Spleen (tissue), 11 donors: Measurements from ENCODE around the gene MN1. TPM values are rescaled to one million over a fixed set of nuclear protein-coding genes. Genes with fewer than 3 reads are reported as not detected.

Experiments
- DNase-seq: peaks from one replicate; pipeline ENCODE4 v3.0.0-alpha.2; 2020
- H3K27ac ChIP-seq, 8 donors: fragments of 200-600 bp; sonication (generic) in 7 of 8; 1 replicate in 4 of 8; 2 replicates in 4 of 8; pipeline versions ENCODE4 v1.5.0 to v1.8.0; 2016 to 2021; ENCODE audit warnings: inconsistent platforms in 4 of 8, mild to moderate bottlenecking in 4 of 8, moderate library complexity in 1 of 8
- H3K27me3 ChIP-seq, 7 donors: fragments of 200-600 bp; sonication (generic) in 6 of 7; replicated peaks in 1 of 7; 1 replicate in 4 of 7; 2 replicates in 3 of 7; pipeline versions ENCODE4 v1.5.0 to v1.8.0; 2016 to 2021; ENCODE audit warnings: inconsistent platforms in 3 of 7, mild to moderate bottlenecking in 1 of 7
- H3K36me3 ChIP-seq, 6 donors: fragments of 200-600 bp; sonication (generic) in 5 of 6; 1 replicate in 4 of 6; 2 replicates in 2 of 6; pipeline versions ENCODE4 v1.5.0 to v1.8.0; 2016 to 2021; ENCODE audit warnings: inconsistent platforms in 2 of 6
- H3K4me1 ChIP-seq, 6 donors: fragments of 200-600 bp; sonication (generic) in 5 of 6; 1 replicate in 3 of 6; 2 replicates in 3 of 6; pipeline versions ENCODE4 v1.5.0 to v1.8.0; 2016 to 2021; ENCODE audit warnings: inconsistent platforms in 3 of 6
- H3K4me3 ChIP-seq, 8 donors: fragments of 200-600 bp; sonication (generic) in 7 of 8; 1 replicate in 4 of 8; 2 replicates in 4 of 8; pipeline versions ENCODE4 v1.5.0 to v1.8.0; 2016 to 2021; ENCODE audit warnings: inconsistent platforms in 4 of 8, mild to moderate bottlenecking in 4 of 8, moderate library complexity in 2 of 8
- H3K9me3 ChIP-seq, 8 donors: fragments of 200-600 bp; sonication (generic) in 7 of 8; 1 replicate in 4 of 8; 2 replicates in 4 of 8; pipeline versions ENCODE4 v1.5.0 to v1.8.0; 2016 to 2021; ENCODE audit warnings: inconsistent platforms in 4 of 8
- POLR2A ChIP-seq, 3 donors: fragments of 450-650 bp; IDR thresholded peaks; one replicate each; pipeline ENCODE4 v1.5.1; 2017; ENCODE audit warnings: antibody characterized with exemption in 3 of 3, mild to moderate bottlenecking in 1 of 3
- POLR2AphosphoS5 ChIP-seq, 3 donors: sonication (generic); formaldehyde crosslinking; IDR thresholded peaks; one replicate each; pipeline ENCODE4 v1.5.1; 2017; ENCODE audit warnings: antibody characterized with exemption in 3 of 3
- WGBS, 5 donors: extraction: QIAGEN DNeasy Blood & Tissue Kit in 3 of 5; methylation state at CpG; one replicate each; pipeline versions ENCODE4 v1.1.5 to v1.1.7; 2013 to 2018; 5-methylcytosine and 5-hydroxymethylcytosine counted together
- intact Hi-C: fragments of 100-400 bp; cut with DNase I; formaldehyde crosslinking; loops from one replicate; pipeline ENCODE4 v1.15.0; 2023; ENCODE audit warnings: low total_unique reads
- polyA plus RNA-seq, 3 donors: library from polyadenylated mRNA; stranded (reverse); fragments of 200-250 nt; gene quantifications; one replicate each; pipeline ENCODE4 v1.2.1, GENCODE V29; 2013
- total RNA-seq, 7 donors: library from RNA; depleted of rRNA in 3 of 7; stranded (reverse); fragments of >200 nt in 3 of 7; fragmentation: NEBNext Ultra II Directional in 4 of 7; extraction: Animal tissue kit (Norgen Biotek cat#: 25700) in 4 of 7; gene quantifications; one replicate each; pipeline versions ENCODE4 v1.1.0 to v1.2.1, GENCODE V29; 2016 to 2021
- TF ChIP-seq, protein P1 (sequence below), 11 experiments: fragments of 200-600 bp in 7 of 11; fragments of 450-650 bp in 4 of 11; sonication (generic) in 4 of 11; IDR thresholded peaks in 8 of 11; conservative IDR thresholded peaks in 3 of 11; 1 replicate in 7 of 11; 2 replicates in 4 of 11; pipeline versions ENCODE4 v1.4.0 to v1.8.0; 2016 to 2021; ENCODE audit warnings: antibody characterized with exemption in 11 of 11, inconsistent platforms in 4 of 11, mild to moderate bottlenecking in 1 of 11
- donor health status: healthy with polysubstance abuse.
- donor health status: DM: no; HTN: no; CAD: no; lungs with moderate emphysema.
- donor health status: DM: no; HTN: no; CAD: no.
- donor health status: Bipolar disorder and iron deficiency.
- donor health status: healthy.
- donor health status: DM: no; HTN: no; CAD: no.
- donor health status: DM: yes; HTN: yes; CAD: no.

Gene MN1
- total and polyA plus RNA-seq, 10 donors = 0.15 to 1.5 (median 0.71) TPM

DNA sequence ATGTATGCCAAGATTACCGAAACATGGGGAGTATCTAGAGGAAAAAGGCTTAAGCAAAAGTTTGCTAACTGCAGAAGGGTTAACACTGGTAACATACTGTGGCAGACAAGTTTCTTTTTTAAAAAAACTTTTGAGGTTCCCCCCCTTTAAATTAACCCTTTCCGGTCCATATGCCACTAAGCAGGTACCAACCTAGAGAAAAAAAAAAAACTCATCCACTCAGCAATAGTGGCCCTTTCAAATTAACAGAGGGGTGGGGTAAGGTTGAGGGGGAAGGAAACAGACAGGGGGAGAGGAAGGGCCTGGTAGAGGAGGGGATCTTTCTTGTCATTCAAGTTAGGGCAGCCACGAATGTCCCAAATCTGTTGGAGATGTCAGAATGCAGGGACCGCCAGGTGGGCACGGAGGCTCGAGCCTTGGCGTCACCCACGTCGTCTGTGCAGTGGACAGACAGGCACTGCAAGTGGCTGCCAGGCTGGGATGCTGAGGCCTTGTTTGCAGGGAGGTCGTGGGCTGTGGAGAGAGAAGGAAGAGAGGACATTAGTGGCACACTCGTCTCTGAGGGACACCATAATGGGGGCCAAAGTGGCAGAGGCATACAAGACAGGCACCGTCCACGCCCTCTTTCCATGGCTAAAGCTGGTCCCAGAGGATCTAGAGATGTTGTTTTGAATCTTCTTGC, 50.8 kb downstream of the MN1 start:
- intact Hi-C loops = no loop called here
- no peaks in the 10 kb centered on the region for H3K9me3 ChIP-seq
- no peak for TF ChIP-seq POLR2A (IDR thresholded peaks at IDR 0.05)
- TF ChIP-seq, protein P1, sequence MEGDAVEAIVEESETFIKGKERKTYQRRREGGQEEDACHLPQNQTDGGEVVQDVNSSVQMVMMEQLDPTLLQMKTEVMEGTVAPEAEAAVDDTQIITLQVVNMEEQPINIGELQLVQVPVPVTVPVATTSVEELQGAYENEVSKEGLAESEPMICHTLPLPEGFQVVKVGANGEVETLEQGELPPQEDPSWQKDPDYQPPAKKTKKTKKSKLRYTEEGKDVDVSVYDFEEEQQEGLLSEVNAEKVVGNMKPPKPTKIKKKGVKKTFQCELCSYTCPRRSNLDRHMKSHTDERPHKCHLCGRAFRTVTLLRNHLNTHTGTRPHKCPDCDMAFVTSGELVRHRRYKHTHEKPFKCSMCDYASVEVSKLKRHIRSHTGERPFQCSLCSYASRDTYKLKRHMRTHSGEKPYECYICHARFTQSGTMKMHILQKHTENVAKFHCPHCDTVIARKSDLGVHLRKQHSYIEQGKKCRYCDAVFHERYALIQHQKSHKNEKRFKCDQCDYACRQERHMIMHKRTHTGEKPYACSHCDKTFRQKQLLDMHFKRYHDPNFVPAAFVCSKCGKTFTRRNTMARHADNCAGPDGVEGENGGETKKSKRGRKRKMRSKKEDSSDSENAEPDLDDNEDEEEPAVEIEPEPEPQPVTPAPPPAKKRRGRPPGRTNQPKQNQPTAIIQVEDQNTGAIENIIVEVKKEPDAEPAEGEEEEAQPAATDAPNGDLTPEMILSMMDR (IDR thresholded peaks at IDR 0.05 in 8 of 11, conservative IDR thresholded peaks at IDR 0.05 in 3 of 11) = no peak
- no peak for TF ChIP-seq POLR2AphosphoS5 (IDR thresholded peaks at IDR 0.05)
- H3K27ac ChIP-seq = no peak overlapping the region
- peaks cover 0 to 9% (median 0%) of the 10 kb centered on the region in 6 donors for H3K4me1 ChIP-seq
- peaks cover 0 to 24% (median 0%) of the 10 kb centered on the region in 7 donors for H3K27me3 ChIP-seq
- 56 to 74% (median 67%) methylated on average over 13 of the region's 13 CpGs for WGBS, 5 donors
- peak; percentile 43 for DNase-seq
- H3K4me3 ChIP-seq = no peak overlapping the region
- H3K36me3 ChIP-seq = no peaks in the 10 kb centered on the region

DNA sequence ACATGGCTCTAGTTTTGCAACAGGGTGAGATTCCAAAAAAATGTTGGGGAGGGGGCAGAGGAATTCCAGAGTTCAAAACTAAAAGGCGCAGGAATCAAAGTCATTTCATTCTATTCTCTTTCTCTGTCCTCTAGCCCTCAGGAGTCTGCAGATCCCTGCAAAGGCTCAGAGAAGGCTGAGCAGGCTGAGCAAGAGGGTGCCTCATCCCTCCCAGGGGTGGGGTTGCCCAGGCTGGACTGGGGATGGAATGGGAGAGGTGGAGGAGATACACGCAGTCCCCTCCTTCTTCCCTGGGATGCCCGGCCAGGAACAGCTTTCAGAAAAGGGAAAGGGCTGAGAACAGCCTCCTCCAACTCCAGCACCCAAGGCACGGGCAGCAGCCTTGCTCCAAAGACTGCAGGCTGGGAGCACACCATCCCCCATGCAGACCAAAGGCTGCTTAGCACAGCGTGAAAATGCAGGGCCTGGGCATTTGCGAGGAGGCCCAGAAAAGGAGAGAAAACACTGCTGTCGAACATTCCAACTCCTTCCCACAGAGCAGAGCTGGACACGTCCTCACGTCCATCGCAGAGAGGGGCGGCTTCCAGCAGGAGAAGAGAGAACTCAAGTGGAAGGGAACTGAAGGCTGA, 51.8 kb downstream of the MN1 start:
- WGBS, 5 donors = 71 to 84% (median 76%) methylated on average over 10 to 11 of the region's 11 CpGs

DNA sequence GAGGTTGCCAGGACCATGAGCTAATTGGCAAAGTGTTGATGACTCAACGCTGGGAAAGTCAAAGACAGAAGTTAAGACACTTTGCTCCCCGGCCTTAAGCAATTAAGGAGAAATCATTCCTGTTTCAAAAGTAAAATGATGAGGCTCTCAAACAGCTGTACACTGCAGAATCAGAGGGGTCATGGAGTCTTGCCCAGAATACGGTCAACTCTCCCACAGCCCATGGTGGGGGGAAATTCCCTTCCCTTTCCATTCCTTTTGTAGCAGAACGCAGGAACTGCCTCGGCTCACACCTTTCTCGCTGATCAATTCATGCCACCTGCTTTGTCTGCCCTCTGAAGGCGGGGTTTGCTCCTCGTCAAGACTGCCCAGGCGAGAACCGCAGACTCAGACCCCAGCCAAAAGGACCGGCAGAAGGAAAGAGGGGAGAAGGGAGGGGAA, 52.8 kb downstream of the MN1 start:
- peak; percentile 17 for DNase-seq
- H3K4me1 ChIP-seq = peaks cover 0 to 9% (median 0%) of the 10 kb centered on the region in 6 donors

More for the DNA sequence above, 51.8 kb downstream of the MN1 start:
- no peak overlapping the region for H3K4me3 ChIP-seq
- H3K27ac ChIP-seq = no peak overlapping the region
- H3K9me3 ChIP-seq = no peaks in the 10 kb centered on the region
- TF ChIP-seq POLR2AphosphoS5 (IDR thresholded peaks at IDR 0.05) = no peak
- DNase-seq = peak; percentile 63
- H3K36me3 ChIP-seq = no peaks in the 10 kb centered on the region
- H3K4me1 ChIP-seq = peaks cover 0 to 9% (median 0%) of the 10 kb centered on the region in 6 donors
- H3K27me3 ChIP-seq = peaks cover 0 to 24% (median 0%) of the 10 kb centered on the region in 7 donors
- intact Hi-C loops = no loop called here

DNA sequence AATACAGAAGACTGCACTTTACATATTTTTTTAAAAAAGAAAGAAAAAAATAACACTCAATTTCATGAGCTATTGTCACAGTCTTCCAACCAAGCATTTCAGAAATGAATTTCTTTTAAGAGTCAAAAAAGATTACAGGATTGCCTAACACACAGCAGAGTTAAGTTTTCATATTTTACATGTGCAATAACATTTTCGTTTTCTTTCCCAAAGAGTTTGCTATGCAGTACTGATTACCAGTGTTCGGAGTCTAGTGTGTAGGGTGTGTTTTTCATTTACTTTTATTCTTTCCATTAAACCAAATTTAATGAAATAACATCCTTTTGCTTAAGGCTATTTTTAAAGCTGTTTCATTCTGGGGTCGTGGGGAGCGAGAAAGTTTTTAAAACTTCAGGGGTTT, 53.2 kb downstream of the MN1 start:
- H3K9me3 ChIP-seq = no peaks in the 10 kb centered on the region
- TF ChIP-seq, protein P1 (IDR thresholded peaks at IDR 0.05 in 8 of 11, conservative IDR thresholded peaks at IDR 0.05 in 3 of 11) = no peak
- TF ChIP-seq POLR2AphosphoS5 (IDR thresholded peaks at IDR 0.05) (no peak), POLR2A (IDR thresholded peaks at IDR 0.05) (no peak)
- H3K27me3 ChIP-seq = peaks cover 0 to 24% (median 0%) of the 10 kb centered on the region in 7 donors
- no peaks in the 10 kb centered on the region for H3K36me3 ChIP-seq
- peaks cover 0 to 9% (median 0%) of the 10 kb centered on the region in 6 donors for H3K4me1 ChIP-seq
- no peak overlapping the region for H3K27ac ChIP-seq
- intact Hi-C loops = no loop called here
- no peak overlapping the region for H3K4me3 ChIP-seq
- WGBS, 5 donors = 47 to 63% (median 59%) methylated on average over 4 of the region's 4 CpGs
- DNase-seq = no peak

More for the DNA sequence above, 52.8 kb downstream of the MN1 start:
- WGBS, 5 donors = 40 to 55% (median 43%) methylated on average over 11 of the region's 11 CpGs
- no peak for TF ChIP-seq POLR2A (IDR thresholded peaks at IDR 0.05)
- TF ChIP-seq, protein P1 (IDR thresholded peaks at IDR 0.05 in 8 of 11, conservative IDR thresholded peaks at IDR 0.05 in 3 of 11) = no peak
- Histone ChIP-seq H3K9me3 (no peaks in the 10 kb centered on the region), H3K36me3 (no peaks in the 10 kb centered on the region), H3K27ac (no peak overlapping the region), H3K4me3 (no peak overlapping the region), H3K27me3 (peaks cover 0 to 24% (median 0%) of the 10 kb centered on the region in 7 donors)
- intact Hi-C loops = no loop called here
